OCI-LY7 (cell line): Measurements from ENCODE around the gene ENKUR. TPM values are rescaled to one million over a fixed set of nuclear protein-coding genes. Genes with fewer than 3 reads are reported as not detected.

ENCODE experiments used
- BruUV-seq: library from RNA; stranded (reverse); fragments of 400-500 nt; replicated peaks from 2 replicates; lab custom pipeline; 2021; lab: Mats Ljungman, UMichigan
- CTCF ChIA-PET: fragments of 300-600 bp; sonication (Branson Sonifier 250); formaldehyde crosslinking; loops from one replicate; lab custom pipeline; 2022; ENCODE audit warnings: antibody characterized with exemption; ENCODE audit not compliant: unreplicated experiment; lab: Charles Lee
- POLR2A ChIA-PET: fragments of 300-600 bp; sonication (Branson Sonifier 250); formaldehyde crosslinking; loops from one replicate; lab custom pipeline; 2022; ENCODE audit warnings: antibody characterized with exemption; lab: Charles Lee
- DNase-seq: peaks from one replicate; pipeline ENCODE4 v3.0.0-alpha.2; 2015; ENCODE audit warnings: low spot score
- H2AFZ ChIP-seq: fragments of 200-600 bp; sonication (generic), shearing (Covaris generic); 2 replicates; pipeline ENCODE4 v1.6.1; 2014; ENCODE audit warnings: mild to moderate bottlenecking, antibody characterized with exemption, low read length, moderate library complexity
- H3K27ac ChIP-seq: fragments of 200-600 bp; sonication (generic); 2 replicates; pipeline ENCODE4 v1.5.1; 2014; ENCODE audit warnings: mixed run types, low read depth, mild to moderate bottlenecking, moderate library complexity, low read length, inconsistent platforms; ENCODE audit not compliant: poor library complexity, severe bottlenecking
- H3K36me3 ChIP-seq: fragments of 200-600 bp; sonication (generic); 2 replicates; pipeline ENCODE4 v1.6.1; 2014; ENCODE audit warnings: mild to moderate bottlenecking, antibody characterized with exemption, low read length, moderate library complexity, mixed read lengths; ENCODE audit not compliant: insufficient read depth
- H3K4me1 ChIP-seq: fragments of 200-600 bp; sonication (generic); 2 replicates; pipeline ENCODE4 v1.5.1; 2014; ENCODE audit warnings: mild to moderate bottlenecking, low read length; ENCODE audit not compliant: insufficient read depth, poor library complexity, severe bottlenecking
- H3K4me2 ChIP-seq: fragments of 200-600 bp; sonication (generic); 2 replicates; pipeline ENCODE4 v1.6.1; 2014; ENCODE audit warnings: mild to moderate bottlenecking, low read length
- H3K4me3 ChIP-seq: fragments of 200-600 bp; sonication (generic); 2 replicates; pipeline ENCODE4 v1.5.1; 2014; ENCODE audit warnings: mild to moderate bottlenecking, low read depth, low read length; ENCODE audit not compliant: poor library complexity, severe bottlenecking
- H3K79me2 ChIP-seq: fragments of 200-600 bp; sonication (generic); 2 replicates; pipeline ENCODE4 v1.6.1; 2016; ENCODE audit warnings: low read depth, mild to moderate bottlenecking, low read length, moderate library complexity, mixed read lengths; ENCODE audit not compliant: insufficient read depth
- H3K9me2 ChIP-seq: fragments of 200-600 bp; sonication (generic); 2 replicates; pipeline ENCODE4 v1.6.1; 2016; ENCODE audit warnings: mild to moderate bottlenecking, low read length, mixed read lengths; ENCODE audit not compliant: insufficient read depth
- H3K9me3 ChIP-seq: fragments of 200-600 bp; sonication (generic); 2 replicates; pipeline ENCODE4 v1.6.1; 2014; ENCODE audit warnings: mild to moderate bottlenecking, mixed run types, low read length, mixed read lengths
- H4K20me1 ChIP-seq: fragments of 200-600 bp; sonication (generic); 2 replicates; pipeline ENCODE4 v1.6.1; 2014; ENCODE audit warnings: mild to moderate bottlenecking, antibody characterized with exemption, low read length, moderate library complexity, mixed read lengths; ENCODE audit not compliant: insufficient read depth
- EZH2phosphoT487 ChIP-seq: fragments of 200-600 bp; sonication (generic); IDR thresholded peaks from 2 replicates; pipeline ENCODE4 v1.6.1; 2018; ENCODE audit warnings: low read depth, borderline replicate concordance, mild to moderate bottlenecking, mixed run types, antibody characterized with exemption, low read length, moderate library complexity, mixed read lengths
- intact Hi-C: fragments of 100-400 bp; cut with micrococcal nuclease; formaldehyde crosslinking; loops from one replicate; pipeline ENCODE4 v1.10.0; 2022; ENCODE audit not compliant: unreplicated experiment
- total RNA-seq, 2 experiments: library from RNA; depleted of rRNA in 1 of 2; stranded (reverse); fragments of >200 nt in 1 of 2; shearing (Covaris generic) in 1 of 2; gene quantifications; 2 replicates each; pipeline ENCODE4 v1.2.3, GENCODE V29; 2014 to 2022
- TF ChIP-seq, protein P1 (sequence below): fragments of 200-600 bp; sonication (generic); conservative IDR thresholded peaks from 2 replicates; pipeline ENCODE4 v1.5.1; 2014; ENCODE audit warnings: mild to moderate bottlenecking, antibody characterized with exemption, low read length, moderate library complexity, mixed read lengths

Gene ENKUR
- total RNA-seq, 2 experiments from 2014 or later: not detected

DNA sequence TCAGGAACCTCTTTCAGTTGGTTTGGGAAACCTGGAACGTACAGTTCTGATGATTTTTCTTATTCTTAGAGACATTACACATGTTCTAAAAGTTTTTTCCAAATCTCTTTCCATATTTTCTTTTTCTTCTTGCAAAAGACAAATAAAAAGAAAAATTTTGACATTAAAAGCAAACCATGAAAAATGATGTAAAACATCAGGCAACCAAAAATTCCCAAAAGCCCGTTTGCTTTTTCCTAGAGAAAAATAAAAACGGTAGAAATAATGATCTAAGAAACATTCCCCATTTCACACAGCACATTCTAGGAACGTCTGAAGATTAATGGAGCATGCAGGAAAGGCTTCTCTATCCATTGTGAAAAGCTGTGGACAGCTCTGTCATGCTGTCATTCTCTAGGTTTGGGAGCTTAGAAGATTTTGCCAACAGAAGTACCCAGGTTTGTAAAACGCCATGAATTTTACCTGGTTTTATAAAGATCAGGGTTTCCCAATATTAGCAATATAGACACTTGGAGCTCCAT lies 52.4 kb downstream of the ENKUR start:
- TF ChIP-seq, protein P1, sequence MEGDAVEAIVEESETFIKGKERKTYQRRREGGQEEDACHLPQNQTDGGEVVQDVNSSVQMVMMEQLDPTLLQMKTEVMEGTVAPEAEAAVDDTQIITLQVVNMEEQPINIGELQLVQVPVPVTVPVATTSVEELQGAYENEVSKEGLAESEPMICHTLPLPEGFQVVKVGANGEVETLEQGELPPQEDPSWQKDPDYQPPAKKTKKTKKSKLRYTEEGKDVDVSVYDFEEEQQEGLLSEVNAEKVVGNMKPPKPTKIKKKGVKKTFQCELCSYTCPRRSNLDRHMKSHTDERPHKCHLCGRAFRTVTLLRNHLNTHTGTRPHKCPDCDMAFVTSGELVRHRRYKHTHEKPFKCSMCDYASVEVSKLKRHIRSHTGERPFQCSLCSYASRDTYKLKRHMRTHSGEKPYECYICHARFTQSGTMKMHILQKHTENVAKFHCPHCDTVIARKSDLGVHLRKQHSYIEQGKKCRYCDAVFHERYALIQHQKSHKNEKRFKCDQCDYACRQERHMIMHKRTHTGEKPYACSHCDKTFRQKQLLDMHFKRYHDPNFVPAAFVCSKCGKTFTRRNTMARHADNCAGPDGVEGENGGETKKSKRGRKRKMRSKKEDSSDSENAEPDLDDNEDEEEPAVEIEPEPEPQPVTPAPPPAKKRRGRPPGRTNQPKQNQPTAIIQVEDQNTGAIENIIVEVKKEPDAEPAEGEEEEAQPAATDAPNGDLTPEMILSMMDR: no peak
- no peak for TF ChIP-seq EZH2phosphoT487
- no peak overlapping the region for H3K4me2 ChIP-seq
- POLR2A ChIA-PET: interaction anchor here (0.7 kb wide), 1 partner anchor 142 kb away, joined by 3 read pairs; no protein-coding TSS in a partner anchor

DNA sequence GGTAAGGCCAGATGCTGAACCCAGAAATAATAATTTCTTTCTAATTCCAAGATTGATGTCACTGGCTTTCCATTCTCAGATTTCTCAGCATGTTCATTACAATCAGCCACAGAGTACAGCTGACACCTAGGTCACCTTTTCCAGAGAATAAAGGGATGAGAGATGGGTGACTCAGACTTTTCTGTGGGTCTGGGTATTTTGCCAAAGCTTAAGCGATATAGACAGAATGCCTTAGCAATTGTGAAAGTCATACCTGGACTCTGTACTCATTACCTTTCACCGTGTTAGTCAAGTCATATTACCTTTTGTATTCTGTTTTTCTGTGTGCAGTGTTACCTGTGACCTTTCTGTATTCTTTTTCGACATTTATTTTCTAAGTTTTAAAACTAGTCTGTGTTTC lies 53.0 kb downstream of the ENKUR start:
- BruUV-seq: no TSS peak
- DNase-seq: no peak
- no peaks in the 10 kb centered on the region for H3K4me1 ChIP-seq
- no peak overlapping the region for H2AFZ ChIP-seq
- H4K20me1 ChIP-seq: no peaks in the 10 kb centered on the region
- H3K4me2 ChIP-seq: no peak overlapping the region
- POLR2A ChIA-PET: interaction anchor here (0.7 kb wide), 1 partner anchor 142 kb away, joined by 3 read pairs; no protein-coding TSS in a partner anchor
- no peaks in the 10 kb centered on the region for H3K79me2 ChIP-seq
- H3K9me2 ChIP-seq: no peaks in the 10 kb centered on the region
- intact Hi-C loops: no loop called here
- CTCF ChIA-PET: no interaction called here
- H3K9me3 ChIP-seq: no peaks in the 10 kb centered on the region
- no peaks in the 10 kb centered on the region for H3K36me3 ChIP-seq
- H3K27ac ChIP-seq: no peak overlapping the region
- TF ChIP-seq, protein P1: no peak
- TF ChIP-seq EZH2phosphoT487: no peak
- no peak overlapping the region for H3K4me3 ChIP-seq

More for the DNA sequence above, 52.4 kb downstream of the ENKUR start:
- Histone ChIP-seq H3K9me3 (no peaks in the 10 kb centered on the region), H3K79me2 (no peaks in the 10 kb centered on the region), H3K4me1 (no peaks in the 10 kb centered on the region), H2AFZ (no peak overlapping the region), H4K20me1 (no peaks in the 10 kb centered on the region), H3K9me2 (no peaks in the 10 kb centered on the region), H3K36me3 (no peaks in the 10 kb centered on the region), H3K27ac (no peak overlapping the region), H3K4me3 (no peak overlapping the region)
- CTCF ChIA-PET: no interaction called here
- intact Hi-C loops: no loop called here
- no TSS peak for BruUV-seq
- DNase-seq: no peak

DNA sequence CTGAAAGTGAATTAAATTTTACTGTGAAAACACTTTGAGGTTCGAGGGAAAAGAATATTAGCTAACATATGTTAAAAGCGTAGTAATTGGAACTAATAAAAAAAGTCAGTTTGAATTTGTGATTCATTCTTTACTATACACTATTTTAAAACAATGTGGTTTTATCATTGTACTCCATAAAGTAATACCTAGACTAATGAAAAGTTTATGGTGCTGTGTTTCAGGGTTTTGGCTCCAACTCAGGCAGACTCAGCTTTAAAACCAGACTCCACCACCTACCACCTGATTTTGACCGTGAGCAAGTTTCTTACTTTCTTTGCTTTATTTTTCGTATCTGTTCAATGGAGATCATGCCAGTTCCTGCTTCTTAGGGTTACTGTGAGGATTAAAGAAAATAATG lies 54.4 kb downstream of the ENKUR start:
- no peak for TF ChIP-seq EZH2phosphoT487
- TF ChIP-seq, protein P1: no peak
- Histone ChIP-seq H3K4me3 (no peak overlapping the region), H3K9me2 (no peaks in the 10 kb centered on the region), H4K20me1 (no peaks in the 10 kb centered on the region), H3K36me3 (no peaks in the 10 kb centered on the region), H2AFZ (no peak overlapping the region), H3K79me2 (no peaks in the 10 kb centered on the region), H3K4me2 (no peak overlapping the region), H3K27ac (no peak overlapping the region), H3K9me3 (no peaks in the 10 kb centered on the region), H3K4me1 (no peaks in the 10 kb centered on the region)
- ChIA-PET CTCF (no interaction called here), POLR2A (no interaction called here)
- no peak for DNase-seq
- intact Hi-C loops: no loop called here
- no TSS peak for BruUV-seq
